ENCODE measurements around the gene DMKN. TPM values are rescaled to one million over a fixed set of nuclear protein-coding genes. Genes with fewer than 3 reads are reported as not detected.
A peak's percentile ranks its signal among the peaks of the same experiment; 100 is the strongest.

DMKN gene
- total and polyA plus RNA-seq, 8 donors, result 92.5 to 140 (median 111) TPM

GRCh38 chr19:35458731-35459391 lies 54.6 kb downstream of the DMKN start:
- peak overlapping the region in 1 of 2 donors; percentile 79 for H3K27ac ChIP-seq
- intact Hi-C loops (cut with DNase I), result no loop called here
- H3K4me3 ChIP-seq, result no peak overlapping the region
- H3K36me3 ChIP-seq, result no peaks in the 10 kb centered on the region
- ATAC-seq (peak; percentile 50), DNase-seq (peak in 2 of 4 donors; percentile 80 to 92)
- no peak for TF ChIP-seq CTCF (IDR thresholded peaks at IDR 0.05)
- peaks cover 15 to 76% of the 10 kb centered on the region in 2 donors for H3K4me1 ChIP-seq
- no peaks in the 10 kb centered on the region for H3K27me3 ChIP-seq
- H3K9me3 ChIP-seq, result no peaks in the 10 kb centered on the region

- H3K27me3 ChIP-seq, result no peaks in the 10 kb centered on the region
- H3K4me1 ChIP-seq, result peaks cover 15 to 69% of the 10 kb centered on the region in 2 donors
- no peak overlapping the region for H3K4me3 ChIP-seq
- ATAC-seq (no peak), DNase-seq (no peak)
- TF ChIP-seq CTCF (IDR thresholded peaks at IDR 0.05), result no peak
- H3K36me3 ChIP-seq, result no peaks in the 10 kb centered on the region
- no peaks in the 10 kb centered on the region for H3K9me3 ChIP-seq
- intact Hi-C loops (cut with DNase I), result no loop called here
- H3K27ac ChIP-seq, result peak overlapping the region in 1 of 2 donors; percentile 79
Measured at GRCh38 chr19:35458192-35458591, 55.3 kb downstream of the DMKN start.

GRCh38 chr19:35457173-35457572 lies 56.3 kb downstream of the DMKN start:
- H3K27me3 ChIP-seq, result no peaks in the 10 kb centered on the region
- H3K4me1 ChIP-seq, result peaks cover 15 to 63% of the 10 kb centered on the region in 2 donors
- intact Hi-C loops (cut with DNase I), result no loop called here
- no peak overlapping the region for H3K27ac ChIP-seq
- no peaks in the 10 kb centered on the region for H3K9me3 ChIP-seq
- no peak for TF ChIP-seq CTCF (IDR thresholded peaks at IDR 0.05)
- ATAC-seq (no peak), DNase-seq (no peak)
- no peaks in the 10 kb centered on the region for H3K36me3 ChIP-seq
- no peak overlapping the region for H3K4me3 ChIP-seq

DNA sequence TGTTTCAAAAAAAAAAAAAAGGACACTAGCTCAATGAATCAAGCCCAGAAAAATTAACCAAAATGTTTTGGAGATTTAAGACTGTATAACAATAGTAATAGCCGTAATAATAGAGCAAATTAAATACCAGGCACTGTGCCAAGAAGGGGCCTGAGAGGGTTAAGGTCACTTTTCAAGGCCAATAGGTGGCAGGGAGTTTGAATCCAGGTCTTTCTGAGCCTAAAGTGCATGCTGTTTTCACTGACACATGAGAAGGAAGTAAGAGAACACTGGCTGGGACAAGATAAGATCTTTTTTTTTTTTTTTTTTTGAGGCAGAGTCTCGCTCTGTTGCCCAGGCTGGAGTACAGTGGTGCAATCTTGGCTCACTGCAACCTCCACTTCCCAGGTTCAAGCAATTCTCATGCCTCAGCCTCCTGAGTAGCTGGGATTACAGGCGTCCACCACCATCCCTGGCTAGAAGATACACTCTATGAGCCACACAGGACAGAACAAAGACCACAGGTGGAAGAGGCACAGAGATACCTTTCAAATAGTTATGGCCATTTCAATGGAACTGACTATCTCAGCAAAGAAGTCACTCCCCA lies 57.7 kb downstream of the DMKN start:
- H3K4me1 ChIP-seq, result peaks cover 11 to 64% of the 10 kb centered on the region in 2 donors
- H3K27ac ChIP-seq, result no peak overlapping the region
- no peaks in the 10 kb centered on the region for H3K36me3 ChIP-seq
- no peaks in the 10 kb centered on the region for H3K27me3 ChIP-seq
- H3K4me3 ChIP-seq, result no peak overlapping the region
- DNase-seq (no peak), ATAC-seq (no peak)
- intact Hi-C loops (cut with DNase I), result no loop called here
- no peak for TF ChIP-seq CTCF (IDR thresholded peaks at IDR 0.05)
- no peaks in the 10 kb centered on the region for H3K9me3 ChIP-seq

DNA sequence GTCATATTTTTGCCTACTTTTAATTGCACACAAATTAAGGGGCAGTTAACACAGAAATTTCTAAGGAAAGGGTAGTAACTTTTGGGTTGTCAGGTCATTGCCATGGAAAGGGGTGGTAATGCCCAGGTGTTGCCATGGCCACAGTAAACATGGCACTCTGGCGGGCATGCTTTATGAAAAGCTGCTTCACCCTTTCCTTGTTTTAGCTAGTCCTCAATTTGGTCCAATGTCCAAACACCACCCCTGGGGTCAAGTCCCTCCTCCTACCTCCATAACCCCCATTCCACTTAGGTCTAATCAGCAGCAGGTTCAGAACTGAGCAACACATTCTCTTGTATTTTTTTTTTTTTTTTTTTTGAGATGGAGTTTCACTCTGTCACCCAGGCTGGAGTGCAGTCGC lies 58.8 kb downstream of the DMKN start:
- H3K4me3 ChIP-seq, result no peak overlapping the region
- ATAC-seq (no peak), DNase-seq (no peak)
- peaks cover 0 to 9% of the 10 kb centered on the region in 2 donors for H3K27me3 ChIP-seq
- peaks cover 10 to 64% of the 10 kb centered on the region in 2 donors for H3K4me1 ChIP-seq
- peaks cover 0 to 8% of the 10 kb centered on the region in 2 donors for H3K36me3 ChIP-seq
- intact Hi-C loops (cut with DNase I), result no loop called here
- no peaks in the 10 kb centered on the region for H3K9me3 ChIP-seq
- no peak overlapping the region for H3K27ac ChIP-seq
- no peak for TF ChIP-seq CTCF (IDR thresholded peaks at IDR 0.05)
